PFSK-1 (cell line): Measurements from ENCODE around the gene LAMTOR1.

Experiments
- FOXP2 ChIP-seq: optimal IDR thresholded peaks from 2 replicates; pipeline ENCODE3; 2011; ENCODE audit warnings: borderline replicate concordance, control low read depth, inconsistent platforms; ENCODE audit not compliant: insufficient read depth; ENCODE audit errors: extremely low read length, extremely low read depth
- POLR2AphosphoS5 ChIP-seq: IDR thresholded peaks from 2 replicates; pipeline ENCODE4 v1.6.1; 2012; ENCODE audit warnings: low read depth, mild to moderate bottlenecking, control low read depth, low read length, moderate library complexity
- REST ChIP-seq, 2 experiments: IDR thresholded peaks; 2 replicates each; pipeline versions ENCODE4 v1.6.1 to v1.8.0; 2011 to 2012; ENCODE audit warnings: low read depth in 2 of 2, low read length in 2 of 2, control low read depth in 1 of 2, inconsistent platforms in 1 of 2, mild to moderate bottlenecking in 1 of 2, moderate library complexity in 1 of 2; ENCODE audit not compliant: insufficient read depth in 1 of 2
- SIN3A ChIP-seq: IDR thresholded peaks from 2 replicates; pipeline ENCODE4 v1.6.1; 2012; ENCODE audit warnings: mild to moderate bottlenecking, low read length, moderate library complexity, borderline replicate concordance; ENCODE audit not compliant: insufficient read depth
- TAF1 ChIP-seq: IDR thresholded peaks from 2 replicates; pipeline ENCODE4 v1.6.1; 2012; ENCODE audit warnings: low read length, control low read depth, borderline replicate concordance; ENCODE audit not compliant: insufficient read depth

The LAMTOR1 gene

DNA sequence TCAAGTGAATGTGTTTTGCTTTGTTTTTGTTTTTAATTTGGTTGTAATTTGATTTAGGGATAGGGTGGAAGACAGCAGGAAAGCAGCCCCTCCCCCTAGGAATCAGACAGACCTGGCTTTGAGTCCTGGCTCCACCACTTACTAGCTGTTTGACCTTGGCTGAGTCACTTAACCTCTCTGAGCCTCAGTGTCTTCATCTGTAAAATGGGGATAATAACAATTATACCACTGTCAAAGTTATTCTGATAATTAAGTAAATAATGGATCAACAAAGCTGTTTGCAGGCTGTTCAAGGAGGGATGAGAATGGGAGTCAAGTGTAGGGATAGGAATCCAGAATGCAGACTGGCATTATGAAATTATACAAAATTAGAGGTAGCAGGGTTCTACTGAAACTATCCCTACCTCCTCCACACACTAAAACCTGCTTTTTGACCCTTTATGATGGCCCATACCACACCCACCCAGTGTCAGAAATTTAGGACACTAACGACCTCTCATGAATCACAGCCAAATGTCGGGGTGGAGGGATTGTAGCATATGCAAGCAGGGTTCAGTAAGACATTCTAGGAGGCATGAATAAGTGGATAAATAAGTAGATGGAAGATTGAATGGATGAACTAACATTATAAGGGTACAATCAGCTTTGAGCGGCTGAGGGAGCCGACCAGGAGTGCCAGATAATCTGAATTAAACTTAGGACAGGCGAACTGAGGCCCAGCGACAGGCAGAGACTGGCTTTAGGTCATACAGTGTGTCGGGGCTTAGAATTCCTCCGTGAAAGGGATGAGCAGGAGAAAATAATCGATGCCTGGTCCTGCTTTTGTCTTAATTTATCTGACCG is 8.4 kb upstream of the LAMTOR1 start:
- TF ChIP-seq SIN3A (no peak), POLR2AphosphoS5 (no peak), TAF1 (no peak), REST (IDR thresholded peaks at IDR 0.05; ENCODE audit: insufficient read depth in 1 of 2, low read depth in 2 of 2, low read length in 2 of 2) (no peak), FOXP2 (no peak)

GRCh38 chr11:72105888-72106287 is 2.8 kb upstream of the LAMTOR1 start, which contains the start of gene TOMT:
Gene TOMT (plus strand): TSS chr11:72105924. CDS start chr11:72105952, 28 bp downstream.
- TF ChIP-seq REST (IDR thresholded peaks at IDR 0.05; ENCODE audit: insufficient read depth in 1 of 2, low read depth in 2 of 2, low read length in 2 of 2) (no peak), SIN3A (no peak), POLR2AphosphoS5 (no peak), FOXP2 (no peak), TAF1 (no peak)

DNA sequence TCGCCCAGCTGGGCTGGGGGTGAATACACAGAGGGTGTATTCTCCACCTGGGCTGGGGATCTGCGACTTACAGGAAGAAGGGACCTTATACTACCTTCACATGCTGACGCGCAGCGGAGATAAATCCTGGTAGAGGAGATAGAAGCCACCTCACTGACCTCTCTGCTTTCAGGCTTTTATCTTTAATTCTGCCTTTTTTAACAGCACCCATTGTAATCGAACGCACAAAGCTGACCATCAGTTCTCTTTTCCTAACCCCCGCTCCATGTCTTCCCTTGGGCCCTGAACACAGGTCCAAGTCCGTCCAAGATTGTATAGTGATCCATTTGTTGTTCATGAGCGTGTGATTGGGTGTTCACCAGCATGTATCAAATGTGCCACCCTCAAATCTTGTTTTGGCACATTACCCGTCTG is 664 bp upstream of the LAMTOR1 start:
- no peak for TF ChIP-seq TAF1
- no peak for TF ChIP-seq SIN3A
- no peak for TF ChIP-seq REST (IDR thresholded peaks at IDR 0.05; ENCODE audit: insufficient read depth in 1 of 2, low read depth in 2 of 2, low read length in 2 of 2)
- no peak for TF ChIP-seq FOXP2
- TF ChIP-seq POLR2AphosphoS5 = no peak

GRCh38 chr11:72102631-72102945 is 509 bp downstream of the LAMTOR1 start:
- TF ChIP-seq TAF1 (no peak), SIN3A (no peak), FOXP2 (no peak), REST (IDR thresholded peaks at IDR 0.05; ENCODE audit: insufficient read depth in 1 of 2, low read depth in 2 of 2, low read length in 2 of 2) (no peak), POLR2AphosphoS5 (no peak; the same call in 1 of the 2 replicates)
